Measurements from ENCODE around the gene SAMD4B.

- no peak for TF ChIP-seq POLR2A (IDR thresholded peaks at IDR 0.05)
- TF ChIP-seq CTCF (IDR thresholded peaks at IDR 0.05) = no peak
Measured at GRCh38 chr19:39372047-39372802, 30.0 kb downstream of the SAMD4B start.
